Coronary artery (tissue), 2 donors: ENCODE measurements around the gene PGC.

Experiments used
- DNase-seq: peaks from one replicate; pipeline ENCODE4 v3.0.0-alpha.2; 2017; ENCODE audit warnings: low spot score
- H3K27ac ChIP-seq, 2 donors: fragments of 200-600 bp; sonication (generic); one replicate each; pipeline ENCODE4 v1.5.1; 2016 to 2019
- H3K4me3 ChIP-seq: fragments of 200-600 bp; sonication (generic); 2 replicates; pipeline ENCODE4 v1.5.1; 2016; ENCODE audit warnings: mild to moderate bottlenecking, moderate library complexity
- TF ChIP-seq, protein P1 (sequence below): fragments of 200-600 bp; sonication (generic); IDR thresholded peaks from one replicate; pipeline ENCODE4 v1.5.1; 2019; ENCODE audit warnings: antibody characterized with exemption

PGC gene

DNA sequence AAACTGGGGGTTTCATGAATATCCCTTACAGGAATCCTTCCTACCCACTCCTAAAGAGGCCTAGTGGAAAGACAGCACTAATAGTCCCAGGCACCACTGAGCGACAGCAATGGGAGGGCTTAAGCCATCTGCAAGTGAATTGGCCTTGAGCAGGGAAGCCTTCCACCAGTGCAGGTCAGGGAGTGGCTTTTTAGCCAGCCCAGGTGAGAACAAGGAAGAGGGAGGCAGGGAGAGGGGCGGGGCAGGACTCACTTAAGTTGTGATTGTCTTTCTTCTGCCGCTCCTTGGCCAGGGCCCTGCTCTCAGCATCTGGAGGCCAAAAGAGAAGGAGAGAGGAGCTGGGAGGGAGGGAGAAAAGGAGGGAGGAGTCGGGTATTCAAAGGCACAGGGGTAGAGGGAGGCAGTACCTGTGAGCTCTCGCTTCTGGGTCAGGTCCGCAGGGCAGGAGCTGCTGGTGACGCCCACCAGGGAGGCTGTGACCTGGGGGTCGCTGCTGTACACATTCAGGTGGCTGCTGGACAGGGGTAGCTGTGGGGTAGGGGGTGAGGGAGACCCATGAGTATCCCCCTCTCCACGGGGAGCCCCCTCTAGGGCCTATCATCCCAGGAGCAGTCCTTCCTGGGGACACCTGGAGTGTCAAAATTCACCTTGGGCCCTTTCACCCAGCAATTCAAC is 59.6 kb downstream of the PGC start:
- DNase-seq: no peak

More for the DNA sequence above, 59.6 kb downstream of the PGC start:
- Histone ChIP-seq H3K27ac (no peak overlapping the region), H3K4me3 (no peak overlapping the region)
- TF ChIP-seq, protein P1, sequence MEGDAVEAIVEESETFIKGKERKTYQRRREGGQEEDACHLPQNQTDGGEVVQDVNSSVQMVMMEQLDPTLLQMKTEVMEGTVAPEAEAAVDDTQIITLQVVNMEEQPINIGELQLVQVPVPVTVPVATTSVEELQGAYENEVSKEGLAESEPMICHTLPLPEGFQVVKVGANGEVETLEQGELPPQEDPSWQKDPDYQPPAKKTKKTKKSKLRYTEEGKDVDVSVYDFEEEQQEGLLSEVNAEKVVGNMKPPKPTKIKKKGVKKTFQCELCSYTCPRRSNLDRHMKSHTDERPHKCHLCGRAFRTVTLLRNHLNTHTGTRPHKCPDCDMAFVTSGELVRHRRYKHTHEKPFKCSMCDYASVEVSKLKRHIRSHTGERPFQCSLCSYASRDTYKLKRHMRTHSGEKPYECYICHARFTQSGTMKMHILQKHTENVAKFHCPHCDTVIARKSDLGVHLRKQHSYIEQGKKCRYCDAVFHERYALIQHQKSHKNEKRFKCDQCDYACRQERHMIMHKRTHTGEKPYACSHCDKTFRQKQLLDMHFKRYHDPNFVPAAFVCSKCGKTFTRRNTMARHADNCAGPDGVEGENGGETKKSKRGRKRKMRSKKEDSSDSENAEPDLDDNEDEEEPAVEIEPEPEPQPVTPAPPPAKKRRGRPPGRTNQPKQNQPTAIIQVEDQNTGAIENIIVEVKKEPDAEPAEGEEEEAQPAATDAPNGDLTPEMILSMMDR: no peak
